OCI-LY1 (cell line): ENCODE data around the gene PCDH10.
A peak's percentile ranks its signal among the peaks of the same experiment; 100 is the strongest.

Source experiments
- H2AFZ ChIP-seq: fragments of 200-600 bp; sonication (generic), shearing (Covaris generic); 2 replicates; pipeline ENCODE4 v1.6.0; 2014; ENCODE audit warnings: antibody characterized with exemption, mild to moderate bottlenecking, low read length
- H3F3A ChIP-seq: fragments of 200-600 bp; sonication (generic), shearing (Covaris generic); 2 replicates; pipeline ENCODE4 v1.6.0; 2014; ENCODE audit warnings: mild to moderate bottlenecking, antibody characterized with exemption, low read length, moderate library complexity; ENCODE audit not compliant: insufficient read depth
- H3K27ac ChIP-seq: fragments of 200-600 bp; sonication (generic); 2 replicates; pipeline ENCODE4 v1.5.1; 2014; ENCODE audit warnings: low read length, mixed run types, mild to moderate bottlenecking, low read depth; ENCODE audit not compliant: poor library complexity, severe bottlenecking
- H3K27me3 ChIP-seq: fragments of 200-600 bp; sonication (generic); 2 replicates; pipeline ENCODE4 v1.6.0; 2014; ENCODE audit warnings: antibody characterized with exemption, mild to moderate bottlenecking, low read length, moderate library complexity; ENCODE audit not compliant: insufficient read depth
- H3K36me3 ChIP-seq: fragments of 200-600 bp; sonication (generic); 2 replicates; pipeline ENCODE4 v1.6.1; 2014; ENCODE audit warnings: mild to moderate bottlenecking, antibody characterized with exemption, low read length, moderate library complexity, mixed read lengths; ENCODE audit not compliant: insufficient read depth
- H3K4me1 ChIP-seq: fragments of 200-600 bp; sonication (generic); 2 replicates; pipeline ENCODE4 v1.5.1; 2014; ENCODE audit warnings: mild to moderate bottlenecking, low read length, moderate library complexity; ENCODE audit not compliant: insufficient read depth, severe bottlenecking
- H3K4me2 ChIP-seq: fragments of 200-600 bp; sonication (generic), shearing (Covaris generic); 2 replicates; pipeline ENCODE4 v1.6.1; 2014; ENCODE audit warnings: low read length
- H3K4me3 ChIP-seq: fragments of 200-600 bp; sonication (generic); 2 replicates; pipeline ENCODE4 v1.5.1; 2014; ENCODE audit warnings: low read length, low read depth, mild to moderate bottlenecking, mixed read lengths; ENCODE audit not compliant: poor library complexity, severe bottlenecking
- H3K79me2 ChIP-seq: fragments of 200-600 bp; shearing (Covaris generic); 2 replicates; pipeline ENCODE4 v1.6.1; 2016; ENCODE audit warnings: mixed run types, low read length, mixed read lengths; ENCODE audit not compliant: insufficient read depth
- H3K9ac ChIP-seq: fragments of 200-600 bp; sonication (generic), shearing (Covaris generic); 2 replicates; pipeline ENCODE4 v1.6.1; 2014; ENCODE audit warnings: mild to moderate bottlenecking, low read length, mixed read lengths
- H3K9me2 ChIP-seq: fragments of 200-600 bp; sonication (generic), shearing (Covaris generic); 2 replicates; pipeline ENCODE4 v1.6.1; 2014; ENCODE audit warnings: low read depth, mild to moderate bottlenecking, low read length, mixed read lengths
- H3K9me3 ChIP-seq: fragments of 200-600 bp; shearing (Covaris generic); 2 replicates; pipeline ENCODE4 v1.6.1; 2014; ENCODE audit warnings: low read length, mixed read lengths
- H4K20me1 ChIP-seq: fragments of 200-600 bp; sonication (generic), shearing (Covaris generic); 2 replicates; pipeline ENCODE4 v1.6.0; 2016; ENCODE audit warnings: mild to moderate bottlenecking, low read length; ENCODE audit not compliant: insufficient read depth
- EZH2 ChIP-seq: fragments of 200-600 bp; sonication (generic), shearing (Covaris generic); IDR thresholded peaks from 2 replicates; pipeline ENCODE4 v1.8.0; 2017; ENCODE audit warnings: borderline replicate concordance, mixed run types, mild to moderate bottlenecking, antibody characterized with exemption, low read length, moderate library complexity, mixed read lengths
- TF ChIP-seq, protein P1 (sequence below): fragments of 200-600 bp; sonication (generic), shearing (Covaris generic); IDR thresholded peaks from 2 replicates; pipeline ENCODE4 v1.5.1; 2017; ENCODE audit warnings: mild to moderate bottlenecking, antibody characterized with exemption, low read length, moderate library complexity, mixed read lengths

Gene PCDH10

DNA sequence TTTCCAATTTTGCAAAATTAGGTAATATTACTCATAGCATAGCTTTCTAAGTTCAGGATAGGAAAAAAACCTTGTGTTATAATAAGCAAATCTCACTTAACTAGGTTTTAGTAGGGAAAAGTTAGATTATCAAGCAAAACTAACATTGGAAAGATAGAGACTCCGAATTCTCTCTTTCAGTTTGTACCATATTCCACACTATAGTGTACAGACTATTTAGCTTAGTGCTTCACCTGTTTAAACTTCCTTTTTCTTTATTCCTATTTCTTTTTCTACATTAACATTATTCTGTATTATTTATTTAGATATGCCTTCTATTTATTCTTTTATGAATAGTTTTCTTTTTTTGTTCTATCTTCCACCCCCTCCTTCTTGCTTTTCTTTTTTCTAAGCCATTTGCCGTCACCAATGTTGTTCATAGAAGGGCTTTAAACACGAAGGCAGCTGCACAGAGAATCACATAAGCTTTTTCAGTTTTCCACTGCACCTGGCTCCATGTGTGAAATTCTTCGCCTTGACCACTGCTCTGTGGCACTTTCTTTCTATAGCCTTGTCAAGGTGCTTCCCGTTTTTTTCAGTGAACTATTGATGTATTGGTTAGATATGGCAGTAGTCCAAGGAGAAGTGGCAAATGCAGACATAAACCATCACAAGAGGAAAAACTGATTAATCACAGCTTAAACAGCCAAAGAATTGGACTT, 8.5 kb downstream of the PCDH10 start:
- Histone ChIP-seq H3K79me2 (no peaks in the 10 kb centered on the region), H3K4me3 (no peak overlapping the region), H3K4me1 (peaks cover 29% of the 10 kb centered on the region), H3K4me2 (peak overlapping the region; percentile 47), H3K27ac (no peak overlapping the region), H3F3A (no peaks in the 10 kb centered on the region), H3K36me3 (no peaks in the 10 kb centered on the region), H3K9me2 (no peaks in the 10 kb centered on the region), H3K9me3 (peaks cover 7% of the 10 kb centered on the region; the same call in 1 of the 2 replicates), H2AFZ (0 out of 2 replicates have a peak overlapping the region, but pooled peaks have one; percentile 1), H4K20me1 (no peaks in the 10 kb centered on the region), H3K9ac (no peak overlapping the region), H3K27me3 (no peaks in the 10 kb centered on the region)
- TF ChIP-seq EZH2 = no peak
- TF ChIP-seq, protein P1, sequence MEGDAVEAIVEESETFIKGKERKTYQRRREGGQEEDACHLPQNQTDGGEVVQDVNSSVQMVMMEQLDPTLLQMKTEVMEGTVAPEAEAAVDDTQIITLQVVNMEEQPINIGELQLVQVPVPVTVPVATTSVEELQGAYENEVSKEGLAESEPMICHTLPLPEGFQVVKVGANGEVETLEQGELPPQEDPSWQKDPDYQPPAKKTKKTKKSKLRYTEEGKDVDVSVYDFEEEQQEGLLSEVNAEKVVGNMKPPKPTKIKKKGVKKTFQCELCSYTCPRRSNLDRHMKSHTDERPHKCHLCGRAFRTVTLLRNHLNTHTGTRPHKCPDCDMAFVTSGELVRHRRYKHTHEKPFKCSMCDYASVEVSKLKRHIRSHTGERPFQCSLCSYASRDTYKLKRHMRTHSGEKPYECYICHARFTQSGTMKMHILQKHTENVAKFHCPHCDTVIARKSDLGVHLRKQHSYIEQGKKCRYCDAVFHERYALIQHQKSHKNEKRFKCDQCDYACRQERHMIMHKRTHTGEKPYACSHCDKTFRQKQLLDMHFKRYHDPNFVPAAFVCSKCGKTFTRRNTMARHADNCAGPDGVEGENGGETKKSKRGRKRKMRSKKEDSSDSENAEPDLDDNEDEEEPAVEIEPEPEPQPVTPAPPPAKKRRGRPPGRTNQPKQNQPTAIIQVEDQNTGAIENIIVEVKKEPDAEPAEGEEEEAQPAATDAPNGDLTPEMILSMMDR = no peak

DNA sequence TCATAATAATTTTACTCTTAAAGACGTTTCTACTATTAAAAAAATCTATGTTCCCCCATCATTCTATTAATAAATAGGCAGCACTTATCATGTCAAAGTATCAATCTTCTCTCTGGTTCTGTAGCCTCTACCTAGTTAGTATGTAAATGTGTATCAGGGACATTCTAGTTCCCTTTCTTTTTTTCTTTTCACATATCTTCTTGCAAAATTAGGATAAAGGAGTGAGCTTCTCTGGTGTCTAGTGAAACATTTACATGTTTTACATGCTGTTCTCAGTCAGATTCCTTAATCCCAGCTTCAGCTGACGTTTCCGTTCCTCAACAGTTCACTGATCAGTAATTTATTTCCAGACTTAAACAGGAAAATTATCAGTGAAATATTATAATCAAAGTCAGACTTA, 11.8 kb downstream of the PCDH10 start:
- no peaks in the 10 kb centered on the region for H3K9me2 ChIP-seq
- no peaks in the 10 kb centered on the region for H3K27me3 ChIP-seq
- H3F3A ChIP-seq = no peaks in the 10 kb centered on the region
- no peak overlapping the region for H3K4me2 ChIP-seq
- no peaks in the 10 kb centered on the region for H3K9me3 ChIP-seq
- no peak overlapping the region for H3K9ac ChIP-seq
- H3K4me3 ChIP-seq = no peak overlapping the region
- H4K20me1 ChIP-seq = no peaks in the 10 kb centered on the region
- H3K79me2 ChIP-seq = no peaks in the 10 kb centered on the region
- no peaks in the 10 kb centered on the region for H3K36me3 ChIP-seq
- H2AFZ ChIP-seq = no peak overlapping the region
- H3K4me1 ChIP-seq = peaks cover 30% of the 10 kb centered on the region
- no peak for TF ChIP-seq EZH2
- TF ChIP-seq, protein P1 = no peak
- no peak overlapping the region for H3K27ac ChIP-seq

DNA sequence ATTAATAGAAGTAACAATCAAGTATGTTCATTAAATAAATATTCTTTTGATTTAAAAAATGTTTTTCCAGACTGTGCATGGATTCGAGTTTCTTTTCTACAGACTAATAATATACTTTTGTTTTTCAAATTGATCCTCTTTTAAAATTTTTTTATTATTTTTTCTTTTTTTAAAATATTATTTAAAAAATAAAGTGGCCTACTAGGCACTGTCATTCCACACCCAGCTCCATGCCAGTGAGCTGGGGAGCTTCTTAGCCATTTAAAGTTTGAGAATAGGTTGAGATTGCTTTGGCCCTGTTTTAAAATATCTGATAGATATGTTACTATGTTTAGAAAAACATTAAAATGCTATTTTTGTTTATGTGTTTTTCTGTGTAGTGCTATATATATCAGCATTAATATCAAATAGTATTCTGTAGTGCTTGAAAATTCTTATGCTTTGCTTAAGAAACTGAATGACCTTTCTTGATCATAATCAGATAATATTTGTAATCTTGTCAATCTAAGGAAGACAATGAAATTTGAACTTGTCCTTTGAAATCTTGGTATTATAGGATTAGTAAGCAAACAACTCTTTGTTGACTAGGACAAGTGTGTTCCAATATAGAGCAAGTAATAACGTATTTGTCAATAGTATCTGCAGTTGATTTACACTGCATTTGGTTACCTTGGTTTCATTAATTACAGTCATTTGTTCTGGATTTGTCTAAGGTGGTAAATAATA, 12.6 kb downstream of the PCDH10 start:
- no peaks in the 10 kb centered on the region for H3K79me2 ChIP-seq
- H3K4me1 ChIP-seq = peaks cover 21% of the 10 kb centered on the region
- no peak overlapping the region for H3K4me3 ChIP-seq
- H2AFZ ChIP-seq = no peak overlapping the region
- H3K27ac ChIP-seq = no peak overlapping the region
- no peak overlapping the region for H3K9ac ChIP-seq
- H3F3A ChIP-seq = no peaks in the 10 kb centered on the region
- no peaks in the 10 kb centered on the region for H3K9me3 ChIP-seq
- H3K27me3 ChIP-seq = no peaks in the 10 kb centered on the region
- no peaks in the 10 kb centered on the region for H3K9me2 ChIP-seq
- H3K4me2 ChIP-seq = no peak overlapping the region
- no peaks in the 10 kb centered on the region for H4K20me1 ChIP-seq
- TF ChIP-seq, protein P1 = no peak
- TF ChIP-seq EZH2 = no peak
- H3K36me3 ChIP-seq = no peaks in the 10 kb centered on the region
